Gastrocnemius medialis (tissue), 4 donors: ENCODE results near the gene P2RY4.

Source experiments
- CTCF ChIP-seq, 5 experiments: fragments of 450-650 bp in 3 of 5; fragments of 200-600 bp in 2 of 5; sonication (generic) in 2 of 5; IDR thresholded peaks in 4 of 5; conservative IDR thresholded peaks in 1 of 5; 1 replicate in 4 of 5; 2 replicates in 1 of 5; pipeline ENCODE4 v1.5.1; 2016 to 2019; ENCODE audit warnings: antibody characterized with exemption in 5 of 5, mild to moderate bottlenecking in 3 of 5, moderate library complexity in 3 of 5
- POLR2A ChIP-seq, 2 donors: fragments of 450-650 bp; IDR thresholded peaks; one replicate each; pipeline ENCODE4 v1.6.1; 2017; ENCODE audit warnings: antibody characterized with exemption in 2 of 2, mild to moderate bottlenecking in 2 of 2, moderate library complexity in 2 of 2

GRCh38 chrX:70281951-70282350, 21.9 kb upstream of the P2RY4 start, which contains the start of gene RAB41:
- TF ChIP-seq CTCF (IDR thresholded peaks at IDR 0.05 in 4 of 5, conservative IDR thresholded peaks at IDR 0.05 in 1 of 5) (no peak), POLR2A (IDR thresholded peaks at IDR 0.05) (no peak)
